Fibroblast of gingiva (primary cell): ENCODE results near the gene BMAL2.

Experiments
- DNase-seq: peaks from one replicate; pipeline ENCODE4 v3.0.0-alpha.2; 2011; ENCODE audit warnings: low read depth

The BMAL2 gene, protein sequence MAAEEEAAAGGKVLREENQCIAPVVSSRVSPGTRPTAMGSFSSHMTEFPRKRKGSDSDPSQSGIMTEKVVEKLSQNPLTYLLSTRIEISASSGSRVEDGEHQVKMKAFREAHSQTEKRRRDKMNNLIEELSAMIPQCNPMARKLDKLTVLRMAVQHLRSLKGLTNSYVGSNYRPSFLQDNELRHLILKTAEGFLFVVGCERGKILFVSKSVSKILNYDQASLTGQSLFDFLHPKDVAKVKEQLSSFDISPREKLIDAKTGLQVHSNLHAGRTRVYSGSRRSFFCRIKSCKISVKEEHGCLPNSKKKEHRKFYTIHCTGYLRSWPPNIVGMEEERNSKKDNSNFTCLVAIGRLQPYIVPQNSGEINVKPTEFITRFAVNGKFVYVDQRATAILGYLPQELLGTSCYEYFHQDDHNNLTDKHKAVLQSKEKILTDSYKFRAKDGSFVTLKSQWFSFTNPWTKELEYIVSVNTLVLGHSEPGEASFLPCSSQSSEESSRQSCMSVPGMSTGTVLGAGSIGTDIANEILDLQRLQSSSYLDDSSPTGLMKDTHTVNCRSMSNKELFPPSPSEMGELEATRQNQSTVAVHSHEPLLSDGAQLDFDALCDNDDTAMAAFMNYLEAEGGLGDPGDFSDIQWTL

DNA sequence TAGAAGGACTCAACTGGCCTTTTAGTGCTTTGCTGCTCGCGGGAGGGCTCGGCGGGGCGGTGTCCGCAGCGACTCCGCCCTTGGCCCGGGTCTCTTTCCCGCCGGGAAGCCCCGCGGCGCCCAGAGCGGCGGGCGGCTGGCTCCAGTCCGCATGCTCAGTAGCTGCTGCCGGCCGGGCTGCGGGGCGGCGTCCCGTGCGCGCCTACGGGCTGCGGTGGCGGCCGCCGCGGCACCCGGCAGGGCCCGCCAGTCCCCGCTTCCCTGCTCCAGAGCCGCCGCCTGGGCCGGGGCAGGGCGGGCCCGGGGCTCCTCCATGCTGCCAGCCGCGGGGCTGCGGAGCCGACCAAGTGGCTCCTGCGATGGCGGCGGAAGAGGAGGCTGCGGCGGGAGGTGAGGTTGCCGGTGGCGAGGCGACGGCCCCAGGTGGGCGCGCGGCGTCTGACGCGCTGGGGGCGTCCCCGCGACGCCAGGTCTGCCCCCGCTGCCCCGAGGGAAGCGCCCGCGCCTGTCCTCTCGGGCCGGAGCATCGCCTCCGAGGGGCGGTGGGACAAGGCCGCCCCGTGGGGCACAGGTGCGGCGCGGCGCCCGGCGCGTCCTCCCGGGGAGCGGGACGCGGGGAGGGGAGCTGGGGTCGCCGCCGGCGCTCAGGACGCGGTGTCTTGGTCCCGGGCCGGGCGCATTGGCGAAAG is at the start of gene BMAL2:
Gene BMAL2 (plus strand): TSS at position 123 of the 689 bp plus-strand sequence. CDS start 237 bp downstream, at position 360.
- DNase-seq = peak; percentile 14

DNA sequence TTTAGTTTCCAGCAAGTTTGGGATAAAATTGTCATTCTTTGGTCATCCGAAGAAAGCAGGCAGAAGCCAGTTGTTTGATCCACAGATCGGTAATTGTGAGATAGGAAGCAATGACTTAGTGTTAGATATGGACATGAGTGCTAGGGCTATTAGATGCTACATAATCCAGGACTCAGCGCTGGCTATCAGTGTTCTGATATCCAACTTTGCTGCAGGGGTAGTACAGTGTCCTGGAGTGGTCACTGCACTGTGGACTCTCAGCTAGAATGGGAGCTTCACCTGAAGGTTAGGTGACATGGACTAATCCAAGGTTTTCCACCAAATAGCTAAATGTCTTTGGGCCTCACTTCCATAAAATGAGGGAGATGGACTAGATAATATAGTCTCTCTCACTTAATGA is 48.6 kb upstream of the BMAL2 start:
- DNase-seq = no peak

DNA sequence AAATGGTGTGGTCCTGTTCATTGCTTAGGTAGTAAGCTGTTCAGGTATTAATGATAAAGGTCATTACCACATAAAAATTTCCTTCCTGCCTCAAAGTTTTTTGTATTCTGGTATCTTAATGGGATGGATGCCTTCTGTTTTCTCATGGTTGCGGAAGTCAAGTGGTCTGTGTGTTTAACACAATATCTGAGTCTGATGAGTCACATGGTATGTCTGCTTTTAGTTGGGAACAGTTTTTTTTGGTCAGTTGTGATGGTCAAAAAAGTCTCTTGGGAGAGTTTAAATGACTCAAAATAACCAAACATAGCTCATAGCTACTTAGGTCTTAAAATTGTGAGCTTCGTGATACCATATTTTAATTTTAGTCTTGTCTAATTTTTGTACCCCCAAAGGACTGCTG is 47.9 kb upstream of the BMAL2 start:
- DNase-seq = peak; percentile 64

DNA sequence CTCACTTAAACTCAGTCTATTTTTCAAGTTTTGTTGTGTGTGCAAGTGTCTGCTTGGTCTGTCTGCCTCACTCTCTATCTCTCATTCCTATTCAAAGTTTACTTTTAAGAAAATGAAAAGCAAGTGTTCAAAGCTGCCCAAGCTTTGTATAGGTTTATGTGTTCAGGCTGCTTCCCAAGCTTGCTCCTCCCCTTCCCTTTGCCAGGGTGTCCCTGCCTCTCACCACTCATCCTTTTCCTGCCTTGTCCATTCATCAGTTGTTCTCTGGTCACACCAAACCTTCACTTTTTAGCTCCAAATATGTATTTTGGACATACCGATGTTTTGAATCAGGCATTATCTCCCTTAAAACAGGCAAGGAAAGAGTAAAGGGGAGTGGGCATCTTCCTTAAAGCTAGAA is 47.2 kb upstream of the BMAL2 start:
- DNase-seq = no peak

DNA sequence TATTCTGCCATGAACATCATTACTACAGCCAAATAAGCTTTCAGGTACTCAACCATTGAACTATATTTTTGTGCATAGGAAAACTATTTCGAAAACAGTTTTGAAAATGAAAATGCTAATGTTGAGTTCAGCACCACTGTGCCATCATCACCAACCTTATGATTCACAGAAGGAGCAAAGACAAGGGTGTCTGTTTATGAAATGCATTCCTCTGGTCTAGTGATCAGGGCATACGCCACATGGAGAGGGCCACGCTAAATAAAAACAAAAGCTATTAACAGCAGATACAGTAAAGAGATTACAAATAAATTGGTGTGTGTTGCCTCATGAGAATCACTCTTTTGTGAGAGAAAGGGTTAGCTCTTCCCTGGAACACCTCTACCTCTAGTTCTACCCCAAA is 43.2 kb upstream of the BMAL2 start:
- DNase-seq = peak; percentile 35

DNA sequence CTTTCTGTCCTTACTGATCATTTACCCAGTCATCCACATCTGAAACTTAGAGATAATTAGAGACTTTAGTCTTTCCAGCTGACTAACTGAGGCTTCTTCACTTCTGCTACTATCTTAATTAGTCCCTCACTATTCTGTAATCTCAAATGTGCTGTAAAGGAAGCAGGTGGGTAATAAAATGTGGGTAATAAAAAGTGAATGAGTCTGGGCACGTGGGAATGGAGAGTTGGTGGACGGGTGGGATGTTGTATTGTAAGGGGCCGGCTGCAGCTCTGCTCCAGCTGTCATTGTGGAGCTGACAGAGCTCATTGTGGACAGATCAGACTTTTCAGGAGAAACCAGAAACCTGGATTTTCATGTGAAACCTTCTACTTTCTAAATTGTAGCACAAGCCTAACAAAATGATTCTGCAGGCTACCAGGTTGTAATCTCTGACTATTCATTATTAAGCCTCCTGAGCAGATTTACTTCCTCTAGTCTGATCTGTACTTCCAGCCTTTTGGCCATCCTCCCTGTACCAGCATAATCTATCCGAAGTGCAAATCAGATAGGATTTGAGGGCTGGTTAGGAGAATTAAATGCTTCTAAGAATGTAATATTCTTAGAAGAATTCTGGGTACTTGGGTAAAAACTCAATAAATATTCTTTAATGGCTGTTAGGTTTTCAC is 42.0 kb upstream of the BMAL2 start:
- no peak for DNase-seq

DNA sequence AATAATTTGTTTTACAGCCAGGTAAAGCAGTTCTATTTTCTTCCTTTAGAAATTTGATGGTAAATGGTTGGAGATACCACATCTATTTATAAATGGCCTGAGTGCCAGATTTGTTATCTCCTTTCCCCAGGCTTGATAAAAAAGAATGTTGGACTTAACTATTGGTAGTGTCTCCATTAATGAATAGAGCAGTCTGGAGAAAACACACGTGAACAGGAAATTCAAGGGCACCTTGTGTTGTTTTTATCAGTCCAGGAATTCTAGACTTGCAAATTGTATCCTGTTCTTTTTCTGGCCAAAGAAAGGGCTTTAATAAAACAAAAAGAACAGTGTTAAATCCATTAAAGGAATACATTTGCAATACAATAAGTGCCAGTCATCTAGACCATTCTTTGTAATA is 40.8 kb upstream of the BMAL2 start:
- no peak for DNase-seq

DNA sequence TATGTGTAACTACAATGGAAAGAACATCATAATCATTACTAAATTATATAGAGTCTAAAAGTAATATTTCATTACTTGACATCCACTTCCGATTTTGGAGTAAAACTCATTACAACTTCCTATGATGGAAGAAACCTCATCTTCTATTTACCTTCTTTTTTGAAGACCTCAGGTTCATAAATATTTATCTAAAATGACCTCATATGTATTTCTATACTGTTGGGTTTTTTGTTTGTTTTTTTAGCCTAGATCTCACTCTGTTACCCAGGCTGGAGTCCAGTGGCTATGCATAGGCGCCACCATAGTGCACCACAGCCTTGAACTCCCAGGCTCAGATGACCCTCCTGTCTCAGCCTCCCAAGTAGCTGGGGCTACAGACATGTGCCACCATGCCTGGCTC is 39.9 kb upstream of the BMAL2 start:
- no peak for DNase-seq

DNA sequence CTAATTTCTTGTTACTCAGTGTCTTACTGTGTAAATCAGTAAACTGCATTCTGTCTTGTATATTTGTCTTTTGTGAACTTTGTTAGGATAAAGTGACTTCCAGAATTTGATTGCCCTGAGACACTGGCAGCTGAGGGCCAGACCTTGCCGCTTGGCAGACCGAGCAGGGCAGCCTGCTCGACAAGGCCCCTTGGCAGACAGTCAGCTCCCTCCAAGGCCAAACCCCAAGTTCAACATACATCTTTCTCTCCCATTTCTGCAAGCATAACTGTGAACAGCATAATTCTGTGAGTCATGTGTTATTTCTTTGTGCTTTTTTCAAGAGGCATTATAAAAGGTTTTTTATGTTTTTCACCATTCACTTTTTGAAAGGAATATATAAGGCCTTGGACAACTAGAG is 39.2 kb upstream of the BMAL2 start:
- DNase-seq = peak; percentile 40

DNA sequence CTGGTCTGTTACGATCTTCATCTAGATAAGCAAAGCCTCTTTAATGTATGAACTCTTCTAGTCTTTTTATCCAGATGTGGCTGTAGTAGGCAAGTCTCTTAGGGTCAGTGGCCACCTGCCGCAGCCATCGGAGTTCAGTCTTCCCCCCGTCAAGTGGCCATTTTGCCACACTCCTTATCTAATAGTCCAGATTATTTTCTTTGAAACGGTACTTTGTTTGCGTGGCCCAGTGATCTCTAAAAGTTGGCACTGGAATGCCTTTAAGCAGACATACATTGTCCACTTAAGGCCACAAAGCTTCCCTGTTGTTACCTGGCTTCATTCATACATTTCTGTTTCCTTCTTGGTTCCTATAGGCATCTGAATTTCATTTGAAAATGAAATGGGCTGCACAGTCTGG is 36.0 kb upstream of the BMAL2 start:
- DNase-seq = no peak

DNA sequence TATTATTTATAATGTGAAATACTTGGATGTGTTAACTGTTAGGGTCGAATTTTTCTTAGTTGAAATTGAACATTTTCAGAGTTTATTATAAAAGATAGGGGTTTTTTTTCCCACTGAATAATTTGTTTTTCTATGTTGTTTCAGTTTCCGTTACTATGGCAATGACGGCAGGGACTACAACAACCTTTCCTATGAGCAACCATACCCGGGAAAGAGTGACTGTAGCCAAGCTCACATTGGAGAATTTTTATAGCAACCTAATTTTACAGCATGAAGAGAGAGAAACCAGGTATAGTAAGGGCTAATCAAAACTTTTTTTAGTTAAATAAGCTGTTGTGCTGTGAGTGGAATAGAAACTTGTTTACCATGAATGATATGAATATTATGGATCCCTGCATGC is 35.1 kb upstream of the BMAL2 start:
- no peak for DNase-seq

DNA sequence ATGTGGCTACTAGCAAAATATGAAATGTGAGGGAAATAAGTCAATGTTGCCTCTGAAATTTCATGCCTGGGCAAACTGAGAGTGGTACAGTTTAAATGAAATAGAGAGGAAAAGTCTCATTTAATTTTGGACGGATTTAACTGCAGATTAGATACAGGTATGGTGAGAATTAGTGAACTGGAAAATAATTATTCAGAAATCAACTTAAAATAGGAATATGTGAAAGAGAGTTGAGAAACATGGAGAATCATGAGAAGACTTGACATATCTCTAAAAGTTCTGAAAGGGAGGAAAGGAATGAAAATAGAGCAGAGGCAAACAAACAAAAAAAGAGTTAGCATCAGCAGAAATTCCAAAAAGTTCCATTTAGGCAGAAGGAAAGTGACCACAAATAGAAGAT is 33.5 kb upstream of the BMAL2 start:
- no peak for DNase-seq

DNA sequence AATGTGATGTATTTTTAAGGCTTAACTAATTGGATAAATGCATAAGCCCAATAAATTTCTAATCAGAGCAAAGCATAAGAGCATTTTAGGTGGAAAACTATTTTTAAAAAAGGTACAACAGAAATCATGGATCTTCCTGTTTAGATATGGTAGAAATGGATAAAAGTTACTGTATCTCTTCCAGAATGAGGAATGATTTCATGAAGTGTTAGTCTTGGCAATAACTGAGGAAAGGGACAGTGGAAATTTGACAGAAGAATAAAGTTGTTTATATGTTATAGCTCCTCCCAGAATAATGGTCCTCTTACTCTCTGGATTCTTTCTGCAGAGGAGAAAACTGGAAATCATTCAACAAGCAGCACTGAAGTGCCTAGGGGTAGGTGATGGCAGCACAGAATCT is 32.4 kb upstream of the BMAL2 start:
- no peak for DNase-seq

DNA sequence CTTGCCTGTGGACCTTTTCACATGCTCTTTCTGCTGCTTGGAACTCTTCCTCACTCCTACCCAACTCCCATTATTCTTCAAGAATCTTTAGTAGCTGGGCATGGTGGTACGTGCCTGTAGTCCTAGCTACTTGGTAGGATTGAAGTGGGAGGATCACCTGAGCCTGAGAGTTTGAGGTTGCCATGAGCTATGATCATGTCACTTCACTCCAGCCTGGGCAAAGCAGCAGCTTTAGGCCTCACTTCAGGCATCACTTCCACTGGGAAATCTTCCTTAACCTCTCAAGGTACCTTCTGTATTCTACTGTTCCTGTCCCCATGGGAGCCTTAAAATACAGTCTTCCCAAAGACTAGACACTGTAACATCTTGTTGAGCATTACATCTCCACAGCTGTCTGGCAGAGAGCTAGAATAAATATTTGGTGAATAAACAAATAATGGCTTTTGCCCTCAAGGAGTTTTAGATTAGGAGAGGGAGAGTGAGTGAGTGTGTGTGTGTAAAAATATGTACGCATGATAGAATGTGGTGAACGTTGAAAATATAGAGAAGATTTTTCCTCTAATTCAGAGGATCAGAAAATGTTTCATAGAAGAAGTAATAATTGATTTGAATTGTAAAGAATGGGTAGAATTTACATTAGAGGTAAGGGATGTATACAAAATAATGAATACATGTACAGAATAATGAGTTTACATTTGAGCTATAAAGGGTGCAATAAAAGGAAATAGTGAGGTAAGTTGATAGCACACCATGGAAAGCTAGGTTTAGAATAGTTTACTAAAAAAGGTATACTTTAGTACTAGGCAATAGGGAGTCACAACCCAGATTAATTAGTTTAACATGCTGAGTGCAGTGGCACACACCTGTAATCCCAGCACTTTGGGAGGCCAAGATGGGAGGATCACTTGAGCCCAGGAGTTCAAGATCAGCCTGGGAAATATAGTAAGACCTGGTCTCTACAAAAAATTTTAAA is 29.2 kb upstream of the BMAL2 start:
- peak; percentile 13 for DNase-seq

DNA sequence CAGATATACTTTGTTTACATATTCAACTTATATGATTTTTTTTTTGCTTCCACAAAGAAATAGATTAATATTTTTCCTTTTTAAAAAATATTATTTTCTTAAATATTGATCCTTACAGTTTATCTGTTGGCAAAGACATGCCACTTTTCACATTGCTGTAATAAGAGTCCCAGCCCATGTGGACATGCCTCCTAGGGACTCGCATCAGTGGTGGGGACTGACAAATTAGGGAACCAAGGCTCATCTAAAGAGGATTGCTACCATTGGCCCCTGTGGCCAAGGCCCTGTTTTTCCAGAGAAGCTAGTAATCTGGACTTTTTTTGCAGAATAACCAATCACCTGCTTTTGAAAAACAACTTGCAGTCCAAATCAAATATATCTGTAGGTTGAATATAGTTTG is 27.8 kb upstream of the BMAL2 start:
- DNase-seq = no peak

DNA sequence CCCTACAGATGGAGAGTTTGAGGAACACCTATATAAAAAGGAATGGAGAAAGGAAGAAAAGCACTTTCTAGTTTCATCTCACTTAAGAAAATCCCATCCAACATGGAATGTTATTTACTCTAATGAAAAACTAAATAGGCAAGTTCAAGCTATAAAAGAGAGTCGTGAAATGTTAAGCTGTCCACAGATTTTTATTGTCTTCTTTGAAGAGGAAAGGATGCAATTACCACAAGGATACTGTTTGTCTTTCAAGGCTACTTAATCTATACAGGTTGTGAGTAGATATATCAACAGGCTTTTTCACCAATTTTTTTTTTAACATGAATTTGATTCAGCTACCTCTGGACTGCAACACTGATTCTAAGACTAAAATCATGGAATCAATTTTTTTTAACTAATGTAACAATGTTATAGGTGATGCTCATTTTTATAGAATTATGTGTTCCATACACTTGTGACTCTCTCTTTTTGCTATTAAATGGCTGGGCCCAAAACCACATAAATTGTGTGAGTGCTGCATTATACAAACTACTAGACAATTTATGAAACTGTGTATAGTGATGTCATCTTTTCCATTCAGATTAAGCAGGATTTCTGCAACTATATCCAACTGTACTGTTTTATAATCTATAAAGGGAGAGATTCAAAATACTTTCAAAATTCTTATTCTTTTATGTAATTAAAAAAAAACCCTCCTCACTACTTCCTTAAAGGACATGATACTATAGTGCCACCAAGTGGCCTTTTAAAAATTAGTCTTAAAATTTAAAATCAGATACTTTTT is 26.8 kb upstream of the BMAL2 start:
- DNase-seq = peak; percentile 34

DNA sequence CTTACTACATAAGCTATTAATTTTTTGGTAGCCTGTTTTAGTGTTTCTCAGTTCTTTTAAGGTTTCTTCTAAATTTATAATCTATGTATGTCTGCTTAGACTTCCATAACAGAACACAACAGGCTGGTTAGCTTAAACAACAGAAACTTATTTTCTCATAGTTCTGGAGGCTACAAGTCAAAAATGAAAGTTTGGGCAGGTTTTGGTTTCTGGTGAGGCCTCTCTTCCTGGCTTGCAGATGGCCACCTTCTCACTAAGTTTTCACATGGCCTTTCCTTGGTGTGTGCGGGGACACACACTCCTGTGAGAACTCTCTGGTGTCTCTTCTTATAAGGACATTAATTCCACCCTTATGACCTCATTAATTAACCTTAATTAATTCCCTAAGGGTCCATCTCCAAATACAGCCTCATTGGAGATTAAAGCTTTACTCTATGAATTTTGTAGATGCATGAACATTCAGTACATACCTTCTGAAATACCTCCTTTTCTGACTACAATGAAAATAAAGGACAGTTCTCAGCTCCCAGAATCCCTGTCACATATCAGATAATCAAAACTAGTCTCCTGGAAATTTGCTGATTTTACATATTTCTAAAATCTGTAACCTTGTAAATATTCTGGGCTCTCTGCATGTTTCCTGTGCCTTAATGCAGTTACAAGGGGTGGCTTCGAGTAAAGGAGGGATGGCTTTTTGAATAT is 23.2 kb upstream of the BMAL2 start:
- no peak for DNase-seq

DNA sequence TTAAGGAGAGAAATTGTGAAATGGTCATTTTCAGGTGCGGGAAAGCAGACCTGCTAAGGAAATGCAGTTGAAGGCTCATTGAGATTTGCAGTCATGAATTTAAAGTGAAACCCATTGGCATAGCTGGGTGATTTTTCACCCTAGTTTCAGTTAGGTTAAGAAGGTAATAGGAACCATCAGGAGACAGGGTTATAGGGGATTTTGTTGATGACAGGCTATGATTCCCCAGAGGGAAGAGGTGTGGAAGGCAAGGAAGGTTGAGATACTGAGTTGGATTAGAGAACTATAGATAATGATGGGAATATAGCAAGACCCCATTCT is 22.7 kb upstream of the BMAL2 start:
- DNase-seq = no peak

DNA sequence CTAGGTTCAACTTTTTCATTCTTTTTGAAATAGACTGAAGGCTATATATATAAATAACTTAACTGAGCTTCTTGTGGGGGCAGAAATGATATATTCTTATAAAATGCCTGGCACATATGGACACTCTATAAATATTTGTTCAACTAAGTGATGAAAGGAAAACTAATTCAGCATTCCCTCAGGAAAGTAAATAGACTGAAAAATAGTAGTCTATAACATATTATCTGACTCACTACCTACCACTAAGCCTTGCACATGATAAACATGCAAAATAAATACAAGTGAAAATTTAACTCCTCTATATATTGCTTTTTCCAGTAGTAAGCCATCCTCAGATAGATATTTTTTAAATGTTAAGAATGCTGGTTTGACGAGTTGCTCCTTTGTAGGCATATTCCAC is 15.7 kb upstream of the BMAL2 start:
- DNase-seq = no peak

DNA sequence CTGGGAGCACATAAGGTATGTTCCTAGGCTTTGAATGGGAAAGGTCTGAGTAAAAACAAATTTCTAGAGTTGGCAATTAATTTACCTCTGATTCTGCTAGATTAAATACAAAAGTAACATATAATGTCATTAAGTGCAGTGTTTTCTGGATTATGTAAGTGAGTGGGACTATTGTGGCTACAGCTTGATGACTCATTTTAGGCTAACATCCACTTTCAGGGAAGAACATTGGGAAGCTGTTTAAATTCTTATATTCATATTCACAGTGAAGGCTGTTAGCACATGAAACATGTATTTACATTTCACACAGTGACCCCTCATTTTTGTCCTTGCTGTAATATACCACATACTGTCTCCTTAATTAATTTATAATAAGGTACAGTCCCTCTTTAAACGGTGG is 13.2 kb upstream of the BMAL2 start:
- DNase-seq = peak; percentile 32
